ENCODE data around the gene TEKT3.

The TEKT3 gene

DNA sequence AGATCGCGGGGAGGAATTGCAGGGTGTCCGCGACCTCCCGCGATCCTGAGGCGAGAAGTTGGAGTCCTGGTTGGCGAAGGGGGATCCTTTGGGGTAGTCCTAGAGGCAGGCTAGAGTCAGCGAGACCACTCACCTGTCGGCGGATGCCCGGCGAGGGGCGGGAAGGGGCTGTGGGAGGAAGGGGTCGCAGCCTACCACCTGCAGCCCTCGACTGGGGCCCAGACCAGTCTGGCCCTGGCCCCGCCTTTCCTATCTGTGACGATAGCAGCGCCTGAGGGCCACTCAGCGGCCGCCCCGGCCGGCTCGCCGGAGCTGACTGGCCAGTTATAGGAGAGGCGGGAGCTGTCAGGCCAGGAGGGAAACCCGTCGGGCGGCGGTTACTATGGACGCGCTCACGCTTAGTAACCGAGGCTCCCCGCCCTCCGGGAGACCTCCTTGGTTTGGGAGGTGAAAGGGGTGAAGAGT lies at the start of gene TEKT3:
Gene TEKT3 (minus strand): TSS at position 213 of the 465 bp plus-strand sequence. CDS start 10,012 bp downstream, outside the sequence.
- DNase-seq: peak; percentile 63

DNA sequence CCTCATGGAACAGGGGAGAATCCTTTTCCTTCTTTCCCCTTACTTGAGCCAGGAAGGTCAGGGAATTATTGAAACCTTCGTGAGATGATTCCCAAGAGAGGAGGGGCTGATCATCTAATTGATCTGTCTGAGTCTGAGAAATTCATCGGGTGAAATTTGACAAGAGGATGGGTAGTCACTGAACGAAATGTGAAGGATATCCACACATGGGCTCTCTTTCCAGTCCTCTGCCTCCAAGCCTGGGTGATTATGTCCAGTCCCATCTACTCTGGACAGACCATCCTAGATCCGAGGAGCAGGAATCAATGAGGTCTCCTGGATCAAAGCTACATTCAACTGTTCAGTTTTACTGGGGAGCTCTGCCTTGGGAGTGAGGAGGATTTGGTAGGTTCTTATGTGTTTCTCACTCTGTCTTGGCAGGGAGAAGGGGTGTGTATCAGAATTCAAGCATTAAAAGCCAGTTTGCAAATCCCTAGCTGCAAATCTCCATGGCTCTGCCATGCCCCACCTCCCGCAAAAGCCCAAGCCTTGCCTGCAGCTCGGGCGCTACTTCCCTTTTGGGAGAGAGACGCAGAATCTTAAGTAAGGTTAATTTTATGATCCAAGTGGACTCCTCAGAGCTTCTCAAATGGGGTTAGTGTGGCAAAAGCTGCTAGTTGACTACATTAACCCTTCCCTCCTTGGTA lies 47.1 kb upstream of the TEKT3 start:
- DNase-seq: no peak

DNA sequence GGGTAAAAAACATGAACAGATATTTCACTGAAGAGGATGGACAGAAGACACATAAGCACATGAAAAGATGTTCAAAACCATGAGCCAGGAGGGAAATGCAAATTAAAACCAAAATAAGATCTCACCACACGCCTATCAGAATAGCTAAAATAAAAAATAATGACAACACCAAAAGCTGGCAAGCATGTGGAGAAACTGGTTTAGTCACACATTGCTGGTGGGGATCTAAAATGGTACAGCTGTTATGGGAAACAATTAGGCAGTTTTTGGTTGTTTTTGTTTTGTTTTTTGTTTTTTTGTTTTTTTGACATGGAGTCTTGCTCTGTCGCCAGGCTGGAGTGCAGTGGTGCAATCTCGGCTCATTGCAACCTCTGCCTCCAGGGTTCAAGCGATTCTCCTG lies 44.7 kb upstream of the TEKT3 start:
- DNase-seq: no peak

DNA sequence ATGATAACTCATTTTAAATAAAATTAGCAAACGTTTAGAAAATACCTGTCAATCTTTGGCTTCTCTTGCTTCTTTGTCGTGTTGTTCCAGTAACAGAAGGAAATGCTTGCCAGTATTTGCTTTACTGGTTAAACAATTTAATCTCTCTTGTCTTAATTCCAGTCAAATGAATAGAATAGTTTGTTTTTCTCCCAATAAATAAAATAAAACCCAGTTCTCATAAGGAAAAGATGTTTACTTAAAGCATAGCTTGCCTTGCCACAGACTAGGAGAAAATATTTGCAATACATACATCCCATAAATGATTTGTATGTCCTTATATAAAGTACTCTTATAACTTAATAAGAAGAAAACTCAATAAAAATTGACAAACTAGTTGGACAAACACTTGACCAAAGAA lies 43.9 kb upstream of the TEKT3 start:
- DNase-seq: no peak

DNA sequence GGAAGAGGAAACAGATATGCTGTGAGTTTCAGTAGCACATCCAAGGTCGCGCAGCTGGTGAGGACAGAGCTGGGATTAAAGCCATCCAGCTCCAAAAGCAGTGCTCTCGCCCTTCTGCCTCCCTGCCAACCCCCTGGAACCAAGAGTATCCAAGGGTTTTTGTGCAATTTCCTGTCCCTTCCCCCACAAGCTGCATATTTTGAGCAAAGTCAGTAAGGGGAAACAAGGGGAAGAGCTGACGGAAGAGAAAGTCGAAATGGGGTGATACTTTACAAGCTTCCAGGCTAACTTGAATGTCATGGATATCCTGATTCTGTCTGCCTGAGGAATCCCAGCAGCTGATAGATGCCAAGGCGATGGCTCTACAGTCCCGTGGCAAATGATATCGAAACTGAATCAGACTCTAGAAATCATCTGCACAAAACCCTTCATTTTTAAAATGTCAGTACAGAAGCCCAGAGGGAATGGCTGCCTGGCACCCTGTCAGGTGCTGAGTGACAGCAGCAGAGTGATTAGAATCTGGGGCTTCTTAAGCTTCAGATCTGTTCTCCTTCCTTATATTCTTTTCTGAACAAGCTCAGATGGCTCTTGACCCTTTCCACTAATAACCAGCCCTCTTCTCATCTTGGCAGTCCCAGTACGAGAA lies 42.9 kb upstream of the TEKT3 start:
- peak; percentile 42 for DNase-seq

DNA sequence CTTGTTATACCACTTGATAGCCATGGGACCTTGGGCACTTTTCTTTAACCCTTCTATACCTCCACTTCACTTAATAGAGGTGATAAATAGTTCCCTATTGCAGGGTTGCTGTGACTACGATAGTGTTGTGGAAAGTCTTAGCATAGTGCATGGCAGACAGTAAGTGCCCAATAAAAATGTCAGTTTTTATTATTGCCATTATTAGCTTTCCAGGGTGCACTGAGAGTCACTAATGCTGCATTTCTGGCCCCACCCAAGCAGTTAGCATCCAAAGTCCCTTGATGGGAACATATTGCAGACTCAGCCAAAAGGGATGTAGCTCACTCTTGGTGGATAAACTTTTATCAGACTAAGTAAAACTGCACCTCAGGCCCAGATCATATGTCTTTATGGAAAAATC lies 41.5 kb upstream of the TEKT3 start:
- DNase-seq: no peak

DNA sequence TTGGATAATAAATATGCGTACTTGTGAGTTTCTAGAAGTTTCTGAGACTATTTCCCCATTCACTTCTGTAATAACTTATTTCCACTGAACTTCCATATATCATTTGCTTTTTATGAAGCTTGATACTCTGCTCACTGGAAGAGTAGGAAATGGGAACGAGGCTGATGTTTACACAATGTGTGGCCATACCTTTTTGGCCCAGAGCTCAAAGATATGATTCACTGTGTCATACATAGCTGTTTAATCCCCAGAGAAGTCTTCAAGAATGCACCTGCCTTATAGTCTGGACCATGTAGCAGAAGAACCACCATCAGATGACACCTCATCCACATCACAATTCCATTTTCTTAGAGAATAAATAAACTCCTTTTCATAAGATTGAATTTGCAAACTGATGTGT lies 40.3 kb upstream of the TEKT3 start:
- DNase-seq: no peak

DNA sequence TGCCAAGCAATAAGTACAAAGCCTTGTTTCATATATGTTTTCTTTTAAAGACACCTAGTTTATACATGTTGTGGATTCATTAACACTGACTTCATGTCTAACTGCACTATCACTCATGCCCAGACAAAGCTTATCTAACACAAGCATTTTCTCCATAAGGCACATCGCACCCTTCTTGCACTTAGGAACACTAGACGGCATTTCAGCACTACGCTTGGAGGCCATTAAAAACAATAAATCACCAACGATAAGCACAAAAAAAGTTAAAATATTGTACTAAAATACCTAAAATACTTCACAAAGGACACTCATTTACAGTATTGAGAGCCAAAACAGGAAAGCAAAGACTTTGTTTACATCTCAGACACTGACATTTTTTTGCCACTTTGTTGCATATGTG lies 39.0 kb upstream of the TEKT3 start:
- DNase-seq: no peak

DNA sequence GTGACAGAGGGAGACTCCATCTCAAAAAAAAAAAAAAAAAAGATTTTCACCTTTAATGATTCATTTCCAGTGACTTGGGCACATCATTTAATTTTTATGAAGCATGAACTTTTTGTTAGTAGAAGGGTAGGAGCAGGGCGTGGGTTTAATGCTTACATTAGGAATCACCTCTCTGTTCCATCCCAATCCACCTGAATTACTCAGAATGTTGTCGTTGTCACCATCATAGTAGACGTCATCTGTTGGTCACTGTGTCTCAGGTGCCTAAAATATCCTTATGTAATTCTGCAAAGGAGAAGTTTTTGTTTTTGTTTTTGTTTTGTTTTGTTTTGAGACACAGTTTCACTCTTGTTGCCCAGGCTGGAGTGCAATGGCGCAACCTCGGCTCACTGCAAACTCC lies 38.3 kb upstream of the TEKT3 start:
- no peak for DNase-seq

DNA sequence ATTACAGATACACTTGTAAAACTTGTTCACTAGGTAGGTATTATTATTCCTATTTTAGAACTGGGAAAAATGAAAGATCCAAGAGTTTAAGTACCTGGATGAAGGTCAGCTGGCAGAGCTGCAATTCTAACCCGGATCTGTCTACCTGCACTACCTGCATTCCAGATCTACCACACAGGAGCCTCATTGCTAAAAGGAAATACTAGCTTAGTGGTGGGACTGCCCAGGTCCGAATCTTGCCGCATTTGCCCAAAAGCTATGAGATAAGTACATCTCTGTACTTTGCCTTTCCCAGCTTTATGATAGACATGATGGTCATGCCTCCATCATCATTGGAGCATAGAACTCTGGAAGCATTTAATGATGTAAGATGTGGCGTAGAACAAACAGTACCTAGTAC lies 36.8 kb upstream of the TEKT3 start:
- no peak for DNase-seq

DNA sequence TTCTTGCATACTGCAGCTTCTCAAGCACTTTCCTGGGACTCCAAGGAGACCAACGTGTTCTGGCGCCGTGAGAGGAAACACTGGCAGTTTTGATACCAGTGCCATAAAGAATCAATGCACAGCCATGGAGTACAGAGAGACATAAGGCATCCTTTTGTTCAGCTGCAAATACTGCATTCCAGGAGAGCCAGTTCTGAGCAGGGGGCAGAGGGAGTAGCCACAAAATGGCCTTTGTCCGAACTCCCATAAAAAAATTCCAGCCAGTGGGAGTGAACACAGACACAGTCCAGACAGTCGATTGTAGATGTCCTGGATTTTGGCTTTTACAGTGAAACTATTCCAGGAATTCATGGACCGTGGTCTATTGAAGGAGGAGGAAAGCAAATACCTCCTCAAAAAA lies 36.2 kb upstream of the TEKT3 start:
- peak; percentile 68 for DNase-seq

DNA sequence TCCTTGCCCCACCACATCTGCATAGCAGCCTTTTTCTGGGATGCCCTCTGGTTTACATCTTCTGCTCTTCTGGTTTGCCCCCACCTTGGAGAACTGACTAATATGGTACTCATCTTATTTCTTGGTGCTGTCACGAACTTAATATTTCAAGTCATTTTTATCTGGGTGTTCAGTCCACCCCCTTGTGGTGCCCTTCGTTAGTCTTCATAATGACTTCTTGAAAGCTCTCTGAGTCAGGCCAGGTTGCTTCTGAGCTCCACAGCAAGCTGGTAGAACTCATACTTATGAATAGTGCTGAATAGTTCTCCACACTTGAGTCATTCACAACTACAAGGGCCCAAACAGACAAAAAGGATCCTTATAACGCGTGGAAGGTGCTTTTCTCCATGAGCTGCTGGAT lies 35.8 kb upstream of the TEKT3 start:
- peak; percentile 81 for DNase-seq

DNA sequence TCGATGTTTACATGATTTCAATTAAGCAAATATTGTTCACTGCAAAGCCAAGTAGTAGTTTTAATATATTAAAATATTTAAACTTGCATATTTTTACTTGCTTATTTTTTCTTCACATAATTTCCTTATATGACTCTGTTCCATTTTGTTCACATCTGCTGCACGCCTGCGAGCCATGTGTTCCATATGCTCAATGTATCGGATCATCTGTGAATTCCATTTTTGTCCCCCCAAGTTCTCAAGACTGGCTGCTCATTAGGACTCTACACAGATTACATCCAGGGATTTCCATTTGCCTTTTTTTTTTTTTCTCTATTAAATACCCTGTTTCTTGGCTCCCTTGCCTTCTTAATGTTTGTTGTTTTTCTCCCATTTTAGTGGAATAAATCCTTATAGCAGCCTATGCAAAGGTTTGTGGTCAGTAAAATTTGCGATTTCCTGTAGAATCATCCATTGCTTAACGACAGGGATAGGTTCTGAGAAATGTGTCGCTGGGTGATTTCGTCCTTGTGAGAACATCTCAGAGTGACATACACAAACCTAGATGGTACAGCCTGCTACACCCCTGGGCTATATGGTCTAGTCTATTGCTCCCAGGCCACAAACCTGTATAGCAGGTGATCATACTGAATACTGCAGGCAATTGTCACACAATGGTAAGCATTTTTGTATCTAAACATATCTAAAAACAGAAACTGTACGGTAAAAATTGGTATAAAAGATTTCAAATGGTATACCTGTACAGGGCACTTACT lies 30.2 kb upstream of the TEKT3 start:
- DNase-seq: peak; percentile 21

DNA sequence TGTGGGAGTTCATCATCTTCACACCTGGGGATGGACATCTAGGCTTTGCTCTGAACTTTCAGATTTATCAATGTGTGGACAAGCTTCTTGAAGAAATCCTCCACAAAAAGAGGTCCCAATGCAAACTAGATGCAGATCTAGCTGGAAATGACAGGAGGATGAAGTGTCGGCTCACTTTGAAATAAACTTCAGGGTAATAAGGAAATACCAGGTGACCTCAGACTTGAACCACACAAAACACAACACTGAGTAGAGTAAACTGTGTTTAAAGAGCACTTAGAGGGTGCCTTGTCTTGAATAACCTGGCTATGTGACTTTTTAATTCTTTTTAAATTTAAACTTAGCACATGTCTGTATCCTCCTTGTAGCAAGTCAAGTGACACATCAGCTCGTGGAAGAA lies 27.2 kb upstream of the TEKT3 start:
- no peak for DNase-seq

DNA sequence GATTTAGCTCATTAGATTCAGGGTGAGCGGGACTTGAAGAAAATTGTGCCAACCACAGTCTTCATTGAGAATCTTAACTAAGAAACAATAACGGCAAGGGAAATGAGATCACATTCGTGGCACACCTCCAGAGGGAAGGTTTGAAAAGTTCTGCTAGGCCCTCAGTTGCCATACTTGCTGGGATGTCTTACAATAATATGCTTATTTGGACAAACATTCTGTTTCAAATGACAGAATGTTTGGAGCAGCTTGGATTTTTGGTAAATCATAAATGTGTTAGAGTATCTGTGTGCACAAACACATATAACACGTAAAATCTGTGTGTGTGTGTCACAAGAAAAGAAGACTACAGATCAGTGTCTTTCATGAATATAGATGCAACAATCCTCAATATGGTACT lies 24.6 kb upstream of the TEKT3 start:
- DNase-seq: no peak

DNA sequence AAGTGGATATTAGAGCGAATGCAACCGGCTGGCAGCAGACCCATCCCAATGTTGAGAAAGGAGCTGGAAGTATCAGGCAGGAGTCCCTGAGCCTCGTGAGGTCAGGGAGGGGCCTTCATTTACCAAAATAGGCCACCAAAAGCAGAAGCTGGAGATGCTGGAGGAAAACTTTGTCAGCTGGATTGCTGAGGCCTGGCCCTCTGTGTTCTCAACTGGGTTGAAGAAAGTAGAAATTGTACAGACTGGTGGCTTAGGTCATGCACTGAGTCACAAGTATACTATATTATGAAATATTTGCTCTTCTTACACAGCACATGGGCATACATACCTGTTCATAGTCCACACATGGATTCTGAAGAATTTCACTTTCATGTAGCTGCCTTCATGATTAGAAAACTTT lies 23.2 kb upstream of the TEKT3 start:
- no peak for DNase-seq

DNA sequence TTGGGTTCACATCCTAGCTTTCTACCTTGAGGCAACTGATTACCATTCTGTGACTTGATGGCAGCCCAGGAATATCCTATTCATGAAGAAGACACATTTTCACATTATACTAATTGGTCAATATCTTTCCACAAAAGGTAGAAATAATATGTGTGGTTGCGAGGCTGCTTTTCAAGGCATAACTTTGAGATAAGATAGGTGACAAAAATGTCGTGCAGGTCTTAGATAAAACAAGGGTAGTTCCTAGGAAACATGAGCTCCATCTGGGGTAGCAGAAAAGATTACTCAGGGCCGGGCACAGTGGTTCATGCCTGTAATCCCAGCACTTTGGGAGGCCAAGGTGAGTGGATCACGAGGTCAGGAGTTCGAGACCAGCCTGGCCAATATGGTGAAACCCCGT lies 22.3 kb upstream of the TEKT3 start:
- DNase-seq: no peak

DNA sequence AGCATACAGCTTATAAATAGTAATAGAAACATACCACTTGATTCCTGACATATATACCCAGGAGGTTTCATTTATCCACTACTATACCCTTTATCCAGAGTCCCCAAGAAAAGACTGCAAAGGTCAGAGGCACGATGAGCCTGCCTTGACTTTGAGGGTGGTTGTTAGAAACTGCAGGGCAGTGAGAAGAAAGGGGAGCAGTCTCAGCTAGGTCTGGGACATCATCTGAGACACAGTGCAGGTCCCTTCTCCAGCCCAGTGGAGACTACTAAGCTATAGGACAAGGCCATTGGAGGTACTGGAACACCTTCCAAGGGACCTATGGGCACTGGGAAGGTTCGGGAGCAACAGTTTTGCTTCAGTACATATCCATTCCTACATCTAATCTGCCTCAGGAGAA lies 20.2 kb upstream of the TEKT3 start:
- DNase-seq: no peak

DNA sequence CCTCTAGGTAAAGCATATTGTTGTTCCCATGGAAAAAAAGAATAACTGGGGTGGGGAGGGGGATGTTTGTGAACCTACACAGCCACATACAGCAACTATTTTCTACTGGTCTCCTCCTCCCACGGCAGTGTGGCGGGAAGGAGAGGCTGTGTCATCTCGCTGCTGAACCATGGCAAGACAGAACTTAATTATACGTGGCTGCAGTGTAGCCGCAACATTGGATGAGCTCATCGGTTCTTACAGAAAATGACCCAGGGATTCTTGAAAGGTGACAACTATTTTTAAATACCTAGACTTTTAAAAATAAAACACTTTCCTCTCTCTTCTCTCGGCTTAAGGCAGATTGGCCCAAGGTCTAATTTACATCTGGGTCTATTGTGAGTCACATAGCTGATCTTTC lies 19.8 kb upstream of the TEKT3 start:
- peak; percentile 39 for DNase-seq

DNA sequence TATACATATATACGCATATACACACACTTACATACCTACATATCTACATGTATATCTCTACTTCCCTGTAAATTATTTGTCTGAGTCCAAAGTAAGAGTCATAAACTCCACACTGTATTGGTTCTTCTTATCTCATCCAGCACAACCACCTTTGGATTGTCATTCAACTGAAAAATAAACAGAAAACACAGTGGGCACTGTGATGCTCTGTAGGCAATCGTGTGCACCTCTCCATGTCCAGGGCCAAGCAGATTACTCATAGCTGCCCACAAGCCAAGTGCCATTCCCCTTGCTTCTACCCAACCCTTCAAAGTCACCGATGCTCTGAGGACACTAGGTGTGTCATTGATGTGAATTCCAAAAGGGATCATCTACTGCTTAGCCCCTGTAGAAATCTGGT lies 12.9 kb upstream of the TEKT3 start:
- no peak for DNase-seq

DNA sequence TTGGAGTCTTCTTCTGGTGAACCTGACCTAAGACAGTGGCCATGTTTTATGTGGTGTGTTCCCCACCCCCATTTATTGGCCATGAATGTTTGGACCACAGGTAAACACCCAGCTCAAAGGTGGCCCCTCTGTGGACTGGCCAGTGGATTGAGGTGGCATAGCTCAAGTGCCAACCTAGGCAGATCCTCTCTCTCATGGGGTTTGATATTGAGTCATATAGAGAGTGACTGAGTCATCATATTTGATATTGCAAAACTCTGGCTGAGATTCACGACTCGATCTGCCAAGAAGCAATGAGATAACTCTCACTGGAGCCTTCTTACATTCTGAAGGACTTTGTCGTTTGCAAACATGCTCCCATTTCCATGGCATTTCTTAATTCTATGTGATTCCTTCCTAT lies 10.5 kb upstream of the TEKT3 start:
- peak; percentile 76 for DNase-seq

DNA sequence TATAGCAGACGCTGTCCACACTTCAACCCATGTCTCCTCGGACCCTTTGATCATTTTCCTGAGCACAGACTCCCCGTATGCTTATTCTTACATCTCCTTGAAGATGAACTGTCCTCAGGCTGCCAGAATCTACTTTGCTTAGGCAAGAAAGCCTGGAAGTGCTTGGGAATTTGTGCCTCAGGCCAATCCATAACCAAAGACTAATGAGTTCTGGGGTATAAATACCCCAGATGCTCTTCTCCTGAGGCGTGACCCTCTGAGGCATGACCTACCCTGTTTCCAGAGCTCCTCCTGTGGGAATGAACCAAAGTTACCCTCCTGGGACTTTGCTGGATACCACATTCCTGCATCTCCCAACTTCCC lies 10.1 kb upstream of the TEKT3 start:
- DNase-seq: no peak

DNA sequence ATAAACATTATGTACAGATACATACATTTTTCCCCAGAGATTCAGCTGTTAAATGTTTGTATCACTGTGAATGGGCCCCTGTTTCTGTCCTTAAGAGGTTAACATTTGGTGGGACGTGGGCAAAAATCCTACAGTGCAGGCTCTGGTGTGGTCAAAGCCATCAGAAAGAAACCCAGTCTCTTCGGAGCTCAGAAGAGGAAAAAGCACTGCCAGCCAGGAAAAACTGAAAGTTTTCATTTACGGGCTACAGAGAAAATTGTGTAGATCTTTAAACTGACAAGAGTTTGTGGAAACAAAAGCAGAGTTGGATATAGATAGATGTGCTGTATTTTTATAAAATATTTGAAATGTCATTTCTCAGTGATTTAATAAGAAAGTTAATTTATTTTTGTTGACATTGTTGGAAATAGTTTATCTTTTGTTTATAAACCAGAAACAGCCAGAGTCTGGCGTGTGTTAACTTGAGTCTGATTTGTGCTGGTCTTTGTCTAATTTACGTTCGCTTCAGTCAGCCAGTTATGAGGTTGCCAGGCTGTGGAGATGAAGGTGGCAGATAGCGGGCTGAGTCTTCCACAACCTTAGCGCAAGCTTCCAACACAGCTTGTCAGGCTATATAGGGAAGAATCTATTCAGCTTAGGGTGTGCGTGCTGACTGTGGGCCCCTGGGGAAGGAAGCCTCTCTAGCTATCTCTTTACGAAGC lies 9.5 kb upstream of the TEKT3 start:
- DNase-seq: no peak

DNA sequence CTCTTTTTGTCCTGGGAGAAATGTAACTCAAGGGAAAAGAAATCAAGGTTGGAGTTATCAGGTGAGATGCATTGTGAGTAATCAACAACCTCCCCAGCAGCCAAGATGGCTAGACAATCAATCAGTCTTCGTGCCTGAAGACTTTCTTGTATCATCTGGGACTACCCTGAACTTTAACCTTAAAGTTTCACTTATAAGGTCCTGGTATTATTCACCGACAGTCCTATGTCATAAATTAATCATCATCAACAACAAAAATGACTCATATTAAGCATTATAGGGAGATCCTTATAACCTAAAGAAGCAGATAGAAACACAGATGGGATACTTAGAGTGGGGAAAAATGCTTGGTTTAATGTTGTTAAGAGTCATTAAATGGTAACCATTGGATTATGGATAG lies 7.7 kb upstream of the TEKT3 start:
- DNase-seq: no peak
